Endothelial cell (in vitro differentiated cells): ENCODE data around the gene ZNF365. TPM values are rescaled to one million over a fixed set of nuclear protein-coding genes. Genes with fewer than 3 reads are reported as not detected.

ENCODE experiments used
- DNase-seq: peaks from one replicate; pipeline ENCODE4 v3.0.0; 2021; ENCODE audit warnings: low spot score
- H3K27ac Mint-ChIP-seq: one replicate; pipeline ENCODE4 v1.8.0; 2021; ENCODE audit warnings: mixed read lengths, inconsistent platforms; ENCODE audit not compliant: unreplicated experiment
- H3K27me3 Mint-ChIP-seq: one replicate; pipeline ENCODE4 v1.8.0; 2021; ENCODE audit warnings: mild to moderate bottlenecking, moderate library complexity, mixed read lengths, inconsistent platforms; ENCODE audit not compliant: unreplicated experiment
- H3K36me3 Mint-ChIP-seq: one replicate; pipeline ENCODE4 v1.8.0; 2021; ENCODE audit warnings: mild to moderate bottlenecking, low read depth, mixed read lengths, inconsistent platforms; ENCODE audit not compliant: unreplicated experiment
- H3K4me1 Mint-ChIP-seq: one replicate; pipeline ENCODE4 v1.8.0; 2021; ENCODE audit warnings: mild to moderate bottlenecking, mixed read lengths, inconsistent platforms; ENCODE audit not compliant: unreplicated experiment
- H3K4me3 Mint-ChIP-seq: one replicate; pipeline ENCODE4 v1.8.0; 2021; ENCODE audit warnings: mild to moderate bottlenecking, mixed read lengths, inconsistent platforms; ENCODE audit not compliant: unreplicated experiment
- H3K9me3 Mint-ChIP-seq: one replicate; pipeline ENCODE4 v1.8.0; 2021; ENCODE audit warnings: mixed read lengths, inconsistent platforms; ENCODE audit not compliant: unreplicated experiment
- CTCF ChIP-seq: fragments of 200-600 bp; sonication (generic); IDR thresholded peaks from one replicate; pipeline ENCODE4 v1.5.0; 2021; ENCODE audit warnings: antibody characterized with exemption; ENCODE audit not compliant: unreplicated experiment
- total RNA-seq: library from RNA; stranded (reverse); fragmentation: NEBNext Ultra II Directional; extraction: Animal tissue kit (Norgen Biotek cat#: 25700); gene quantifications from one replicate; pipeline ENCODE4 v1.2.1, GENCODE V29; 2021; ENCODE audit not compliant: unreplicated experiment

ZNF365 gene
- total RNA-seq, 1 donor from 2014 or later, result not detected

GRCh38 chr10:62332406-62332805 lies 41.8 kb upstream of the ZNF365 start:
- Mint-ChIP-seq H3K36me3 (no peaks in the 10 kb centered on the region), H3K9me3 (no peaks in the 10 kb centered on the region), H3K27me3 (peaks cover 3% of the 10 kb centered on the region), H3K4me3 (no peak overlapping the region), H3K4me1 (no peaks in the 10 kb centered on the region), H3K27ac (no peak overlapping the region)
- TF ChIP-seq CTCF, result no peak
- no peak for DNase-seq

DNA sequence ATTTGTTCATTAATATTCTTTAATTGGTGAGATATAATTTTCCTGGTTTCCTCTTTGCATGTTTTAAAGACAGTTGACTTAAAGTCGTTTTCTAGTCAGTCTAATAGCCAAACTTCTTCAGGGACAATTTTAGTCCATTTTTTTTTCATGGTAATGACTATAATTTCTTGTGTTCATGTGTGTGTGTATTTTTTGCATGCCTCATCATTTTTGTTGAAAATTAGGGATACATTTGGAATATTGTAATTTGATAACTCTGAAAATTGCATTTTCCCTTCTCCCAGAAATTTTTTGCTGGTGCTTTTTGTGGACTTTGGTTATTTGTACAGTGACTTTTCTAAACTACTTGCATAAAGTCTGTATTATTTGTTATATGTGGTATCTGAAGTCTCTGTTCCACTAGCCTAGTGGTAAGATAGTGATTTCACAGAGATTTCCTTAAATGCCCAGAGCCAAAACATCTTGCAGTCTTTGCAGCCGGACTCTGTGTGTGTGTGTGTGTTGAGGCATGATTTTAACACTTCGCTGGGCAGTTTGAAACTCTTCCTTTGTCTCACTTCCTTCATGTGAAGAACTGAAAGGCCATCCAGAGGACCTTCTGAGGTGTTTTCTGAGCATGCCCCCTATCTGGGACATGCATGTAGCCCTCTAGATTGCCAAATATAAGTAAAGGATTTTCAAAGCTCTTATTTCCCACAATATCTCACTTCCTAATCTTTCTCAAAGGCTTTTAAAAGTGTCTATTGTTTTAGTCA lies 40.9 kb upstream of the ZNF365 start:
- Mint-ChIP-seq H3K27me3 (peaks cover 3% of the 10 kb centered on the region), H3K4me3 (no peak overlapping the region), H3K36me3 (peaks cover 4% of the 10 kb centered on the region), H3K27ac (no peak overlapping the region), H3K4me1 (no peaks in the 10 kb centered on the region), H3K9me3 (peaks cover 4% of the 10 kb centered on the region)
- DNase-seq, result no peak
- TF ChIP-seq CTCF, result no peak

GRCh38 chr10:62333988-62334682 lies 40.0 kb upstream of the ZNF365 start:
- H3K9me3 Mint-ChIP-seq, result peaks cover 4% of the 10 kb centered on the region
- no peak overlapping the region for H3K4me3 Mint-ChIP-seq
- H3K36me3 Mint-ChIP-seq, result peaks cover 4% of the 10 kb centered on the region
- H3K4me1 Mint-ChIP-seq, result no peaks in the 10 kb centered on the region
- H3K27ac Mint-ChIP-seq, result no peak overlapping the region
- H3K27me3 Mint-ChIP-seq, result peaks cover 3% of the 10 kb centered on the region
- TF ChIP-seq CTCF, result no peak
- DNase-seq, result no peak

DNA sequence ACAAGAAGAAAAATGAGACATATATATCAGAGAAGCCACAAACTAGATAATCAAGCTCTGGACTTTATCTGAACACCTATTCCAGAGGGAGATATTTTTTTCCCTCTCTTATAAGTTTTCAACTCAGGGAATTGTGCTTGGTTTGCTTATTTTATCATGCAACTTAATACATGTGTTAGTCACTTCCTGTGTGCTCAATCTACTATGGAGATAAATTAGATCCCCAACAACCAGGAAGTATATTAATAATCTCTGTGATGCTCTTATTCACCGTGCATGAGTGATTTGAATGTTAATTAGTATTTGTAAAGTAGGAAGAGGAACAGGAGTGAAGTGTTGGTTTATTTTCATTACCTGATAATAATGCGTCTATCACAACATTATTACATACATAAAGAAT lies 38.8 kb upstream of the ZNF365 start:
- peaks cover 3% of the 10 kb centered on the region for H3K27me3 Mint-ChIP-seq
- no peak for TF ChIP-seq CTCF
- H3K27ac Mint-ChIP-seq, result no peak overlapping the region
- no peaks in the 10 kb centered on the region for H3K4me1 Mint-ChIP-seq
- H3K9me3 Mint-ChIP-seq, result peaks cover 7% of the 10 kb centered on the region
- DNase-seq, result no peak
- H3K4me3 Mint-ChIP-seq, result no peak overlapping the region
- peaks cover 4% of the 10 kb centered on the region for H3K36me3 Mint-ChIP-seq

DNA sequence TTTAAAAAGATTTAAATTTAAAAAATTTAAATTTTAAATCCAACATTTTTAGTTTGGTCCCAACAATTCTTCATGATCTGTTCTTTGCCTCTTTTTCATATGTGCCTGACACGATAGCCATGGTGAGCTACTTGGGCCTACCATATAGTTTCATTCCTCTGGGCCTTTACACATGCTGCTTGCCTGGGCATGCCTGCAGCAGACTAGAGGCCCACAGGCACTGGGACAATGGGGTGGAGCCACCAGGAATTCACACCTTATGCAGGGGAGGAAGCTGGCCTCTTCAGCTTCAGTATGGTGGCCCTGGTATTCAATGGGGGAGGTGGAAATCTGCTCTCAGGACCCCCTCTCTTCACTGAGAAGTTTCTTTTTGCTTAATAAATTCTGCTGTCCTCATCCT lies 37.8 kb upstream of the ZNF365 start:
- H3K9me3 Mint-ChIP-seq, result peaks cover 8% of the 10 kb centered on the region
- no peak overlapping the region for H3K4me3 Mint-ChIP-seq
- peaks cover 3% of the 10 kb centered on the region for H3K27me3 Mint-ChIP-seq
- TF ChIP-seq CTCF, result no peak
- peaks cover 4% of the 10 kb centered on the region for H3K36me3 Mint-ChIP-seq
- DNase-seq, result no peak
- no peaks in the 10 kb centered on the region for H3K4me1 Mint-ChIP-seq
- no peak overlapping the region for H3K27ac Mint-ChIP-seq
